Measurements from ENCODE around the gene RASAL2. TPM values are rescaled to one million over a fixed set of nuclear protein-coding genes. Genes with fewer than 3 reads are reported as not detected.

RASAL2 gene
- total RNA-seq, 1 experiment from 2014 or later = 31.6 TPM

- ChIA-PET CTCF (no interaction called here), POLR2A (no interaction called here)
- H3K36me3 ChIP-seq (ENCODE audit: control insufficient read depth, insufficient read depth, low read length) = no peaks in the 10 kb centered on the region
- TF ChIP-seq CTCF (IDR thresholded peaks at IDR 0.05) (no peak), TCF7L2 (IDR thresholded peaks at IDR 0.05; ENCODE audit: low read depth, low read length) (no peak), POLR2AphosphoS5 (IDR thresholded peaks at IDR 0.05; ENCODE audit: low read depth, low read length) (no peak), SIN3A (IDR thresholded peaks at IDR 0.05; ENCODE audit: borderline replicate concordance, insufficient read depth, low read depth, low read length) (no peak)
- TF ChIP-seq, protein P1, sequence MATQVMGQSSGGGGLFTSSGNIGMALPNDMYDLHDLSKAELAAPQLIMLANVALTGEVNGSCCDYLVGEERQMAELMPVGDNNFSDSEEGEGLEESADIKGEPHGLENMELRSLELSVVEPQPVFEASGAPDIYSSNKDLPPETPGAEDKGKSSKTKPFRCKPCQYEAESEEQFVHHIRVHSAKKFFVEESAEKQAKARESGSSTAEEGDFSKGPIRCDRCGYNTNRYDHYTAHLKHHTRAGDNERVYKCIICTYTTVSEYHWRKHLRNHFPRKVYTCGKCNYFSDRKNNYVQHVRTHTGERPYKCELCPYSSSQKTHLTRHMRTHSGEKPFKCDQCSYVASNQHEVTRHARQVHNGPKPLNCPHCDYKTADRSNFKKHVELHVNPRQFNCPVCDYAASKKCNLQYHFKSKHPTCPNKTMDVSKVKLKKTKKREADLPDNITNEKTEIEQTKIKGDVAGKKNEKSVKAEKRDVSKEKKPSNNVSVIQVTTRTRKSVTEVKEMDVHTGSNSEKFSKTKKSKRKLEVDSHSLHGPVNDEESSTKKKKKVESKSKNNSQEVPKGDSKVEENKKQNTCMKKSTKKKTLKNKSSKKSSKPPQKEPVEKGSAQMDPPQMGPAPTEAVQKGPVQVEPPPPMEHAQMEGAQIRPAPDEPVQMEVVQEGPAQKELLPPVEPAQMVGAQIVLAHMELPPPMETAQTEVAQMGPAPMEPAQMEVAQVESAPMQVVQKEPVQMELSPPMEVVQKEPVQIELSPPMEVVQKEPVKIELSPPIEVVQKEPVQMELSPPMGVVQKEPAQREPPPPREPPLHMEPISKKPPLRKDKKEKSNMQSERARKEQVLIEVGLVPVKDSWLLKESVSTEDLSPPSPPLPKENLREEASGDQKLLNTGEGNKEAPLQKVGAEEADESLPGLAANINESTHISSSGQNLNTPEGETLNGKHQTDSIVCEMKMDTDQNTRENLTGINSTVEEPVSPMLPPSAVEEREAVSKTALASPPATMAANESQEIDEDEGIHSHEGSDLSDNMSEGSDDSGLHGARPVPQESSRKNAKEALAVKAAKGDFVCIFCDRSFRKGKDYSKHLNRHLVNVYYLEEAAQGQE (IDR thresholded peaks at IDR 0.05; ENCODE audit: insufficient read depth in 1 of 2, low read depth in 2 of 2, low read length in 1 of 2) = no peak
- ATAC-seq (no peak), DNase-seq (ENCODE audit: low read depth, low spot score) (no peak)
- H3K4me1 ChIP-seq (ENCODE audit: control insufficient read depth, insufficient read depth, low read length) = peaks cover 3% of the 10 kb centered on the region; the same call in 1 of the 2 replicates
- in situ Hi-C loops (cut with HindIII; ENCODE audit: low pct_unique_long_range_greater_than_20kb, low sequenced_read_pairs) = no loop called here
- BruUV-seq (replicated peaks) = no TSS peak
- H3K27me3 ChIP-seq (ENCODE audit: control insufficient read depth, insufficient read depth, low read length) = no peaks in the 10 kb centered on the region
- H3K27ac ChIP-seq (ENCODE audit: low read length) = no peak overlapping the region
- H3K4me3 ChIP-seq (ENCODE audit: low read depth in 2 of 2, low read length in 2 of 2) = no peak overlapping the region
- no peaks in the 10 kb centered on the region; the same call in 1 of the 2 replicates for H3K9me3 ChIP-seq (ENCODE audit: control insufficient read depth, insufficient read depth, low read depth, low read length)
- intact Hi-C loops (cut with micrococcal nuclease; ENCODE audit: unreplicated experiment) = no loop called here
Observed at GRCh38 chr1:178407655-178408054, 313.8 kb downstream of the RASAL2 start.

DNA sequence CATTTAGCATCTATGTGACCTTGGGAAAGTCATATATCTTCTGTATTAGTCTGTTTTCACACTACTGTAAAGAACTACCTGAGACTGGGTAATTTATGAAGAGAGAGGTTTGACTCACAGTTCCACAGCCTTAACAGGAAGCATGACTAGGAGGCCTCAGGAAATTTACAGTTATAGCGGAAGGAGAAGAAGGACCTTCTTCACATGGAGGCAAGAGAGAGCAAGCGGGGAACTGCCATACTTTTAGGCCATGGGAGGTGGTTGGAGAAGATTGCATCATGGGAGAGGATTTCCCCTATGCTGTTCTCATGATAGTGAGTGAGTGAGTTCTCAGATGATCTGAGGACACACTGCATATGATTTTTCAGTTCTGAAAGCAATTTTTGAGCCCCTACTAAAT is 315.0 kb downstream of the RASAL2 start:
- H3K27me3 ChIP-seq (ENCODE audit: control insufficient read depth, insufficient read depth, low read length) = no peaks in the 10 kb centered on the region
- intact Hi-C loops (cut with micrococcal nuclease; ENCODE audit: unreplicated experiment) (no loop called here), in situ Hi-C loops (cut with HindIII; ENCODE audit: low pct_unique_long_range_greater_than_20kb, low sequenced_read_pairs) (no loop called here)
- H3K4me3 ChIP-seq (ENCODE audit: low read depth in 2 of 2, low read length in 2 of 2) = no peak overlapping the region
- no TSS peak for BruUV-seq (replicated peaks)
- POLR2A ChIA-PET = no interaction called here
- H3K4me1 ChIP-seq (ENCODE audit: control insufficient read depth, insufficient read depth, low read length) = peaks cover 3% of the 10 kb centered on the region; the same call in 1 of the 2 replicates
- no peak for TF ChIP-seq TCF7L2 (IDR thresholded peaks at IDR 0.05; ENCODE audit: low read depth, low read length)
- no peak for TF ChIP-seq CTCF (IDR thresholded peaks at IDR 0.05)
- TF ChIP-seq, protein P1 (IDR thresholded peaks at IDR 0.05; ENCODE audit: insufficient read depth in 1 of 2, low read depth in 2 of 2, low read length in 1 of 2) = no peak
- no peak for TF ChIP-seq SIN3A (IDR thresholded peaks at IDR 0.05; ENCODE audit: borderline replicate concordance, insufficient read depth, low read depth, low read length)
- no peak for TF ChIP-seq POLR2AphosphoS5 (IDR thresholded peaks at IDR 0.05; ENCODE audit: low read depth, low read length)
- no peaks in the 10 kb centered on the region; the same call in 1 of the 2 replicates for H3K9me3 ChIP-seq (ENCODE audit: control insufficient read depth, insufficient read depth, low read depth, low read length)
- H3K36me3 ChIP-seq (ENCODE audit: control insufficient read depth, insufficient read depth, low read length) = no peaks in the 10 kb centered on the region
- CTCF ChIA-PET = no interaction called here
- DNase-seq (ENCODE audit: low read depth, low spot score) (no peak), ATAC-seq (no peak)
- no peak overlapping the region for H3K27ac ChIP-seq (ENCODE audit: low read length)
